Activated CD4-positive, alpha-beta T cell treated with anti-CD3 and anti-CD28 coated beads, Interleukin-2, amount 50 U/mL, for 16 hours (primary cell): ENCODE results near the gene GLDN.
A peak's percentile ranks its signal among the peaks of the same experiment; 100 is the strongest.

Experiments
- DNase-seq: peaks from one replicate; pipeline ENCODE4 v3.0.0-alpha.2; 2020

The GLDN gene

DNA sequence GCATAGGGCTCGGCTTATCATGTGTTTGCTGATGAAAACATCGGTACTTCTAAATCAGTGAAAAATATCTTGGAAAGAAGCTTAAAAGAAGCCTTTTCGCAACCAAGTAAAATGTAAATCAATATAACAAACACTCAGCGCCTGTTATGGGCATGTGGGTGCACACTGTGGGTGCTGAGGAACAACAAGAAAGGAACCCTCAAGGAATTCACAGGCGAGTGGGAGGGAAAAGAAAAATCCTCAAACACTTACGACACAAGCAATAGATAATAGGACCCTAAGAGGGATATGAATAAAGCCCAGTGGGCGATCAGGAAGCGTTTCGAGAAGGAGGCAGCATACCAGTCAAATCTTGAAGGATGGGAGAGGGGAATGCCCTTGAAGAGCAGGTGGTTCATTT is 21.9 kb downstream of the GLDN start:
- DNase-seq: no peak

DNA sequence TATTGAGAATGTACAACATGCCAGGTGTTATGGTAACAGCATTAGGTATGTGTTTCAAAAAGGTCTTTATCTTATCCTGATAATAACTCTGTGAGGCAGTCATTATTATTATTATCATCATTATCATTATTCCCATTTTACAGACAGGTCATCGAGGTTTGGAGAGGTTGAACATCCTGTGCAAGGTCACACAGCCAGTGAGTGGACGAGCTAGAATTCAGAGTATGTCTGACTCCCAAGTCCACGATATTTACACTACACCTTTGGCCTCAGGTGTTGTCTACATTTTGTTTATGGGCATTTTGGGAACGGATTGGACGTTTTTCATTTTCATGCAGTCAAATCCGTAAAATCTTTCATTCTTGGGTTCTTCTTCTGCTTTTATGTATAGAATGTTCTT is 24.0 kb downstream of the GLDN start:
- no peak for DNase-seq

DNA sequence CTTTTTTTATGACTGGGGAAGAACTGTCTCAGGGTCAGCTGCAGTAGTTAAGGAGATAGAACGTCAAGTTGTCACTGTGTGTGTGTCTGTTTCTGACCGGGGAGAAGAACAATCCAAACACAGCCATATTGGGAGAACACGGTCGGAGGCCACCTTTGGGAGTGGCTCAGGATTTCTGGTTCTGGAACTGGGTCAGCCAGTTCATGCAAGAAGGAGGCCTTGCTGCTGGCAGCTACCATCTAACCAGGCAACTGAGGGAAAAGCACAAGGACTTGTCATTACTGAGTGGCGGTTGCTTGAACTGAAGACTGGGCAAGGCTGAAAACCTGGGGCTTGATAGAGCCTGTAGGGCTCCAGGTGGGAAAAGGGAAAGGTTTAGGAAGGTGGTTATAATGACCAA is 24.6 kb downstream of the GLDN start:
- DNase-seq: no peak

DNA sequence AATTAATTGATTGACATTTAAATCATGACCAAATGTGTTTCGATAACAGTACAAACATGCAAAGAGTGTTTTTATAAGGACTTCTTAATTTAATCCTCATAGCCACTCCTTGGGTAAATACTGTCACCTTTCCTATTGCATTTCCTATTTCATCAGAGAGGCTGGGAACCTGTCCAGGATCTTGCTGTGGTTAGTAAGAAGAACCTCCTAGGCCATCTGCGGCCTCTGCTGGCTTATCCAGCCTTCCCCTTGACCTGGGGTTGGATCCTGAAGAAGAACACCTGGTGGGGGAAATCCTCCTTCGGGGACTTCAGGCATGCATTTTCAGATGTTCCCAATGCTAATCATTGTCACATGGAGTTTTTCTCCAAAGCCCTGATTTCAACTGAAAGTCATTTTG is 25.5 kb downstream of the GLDN start:
- no peak for DNase-seq

DNA sequence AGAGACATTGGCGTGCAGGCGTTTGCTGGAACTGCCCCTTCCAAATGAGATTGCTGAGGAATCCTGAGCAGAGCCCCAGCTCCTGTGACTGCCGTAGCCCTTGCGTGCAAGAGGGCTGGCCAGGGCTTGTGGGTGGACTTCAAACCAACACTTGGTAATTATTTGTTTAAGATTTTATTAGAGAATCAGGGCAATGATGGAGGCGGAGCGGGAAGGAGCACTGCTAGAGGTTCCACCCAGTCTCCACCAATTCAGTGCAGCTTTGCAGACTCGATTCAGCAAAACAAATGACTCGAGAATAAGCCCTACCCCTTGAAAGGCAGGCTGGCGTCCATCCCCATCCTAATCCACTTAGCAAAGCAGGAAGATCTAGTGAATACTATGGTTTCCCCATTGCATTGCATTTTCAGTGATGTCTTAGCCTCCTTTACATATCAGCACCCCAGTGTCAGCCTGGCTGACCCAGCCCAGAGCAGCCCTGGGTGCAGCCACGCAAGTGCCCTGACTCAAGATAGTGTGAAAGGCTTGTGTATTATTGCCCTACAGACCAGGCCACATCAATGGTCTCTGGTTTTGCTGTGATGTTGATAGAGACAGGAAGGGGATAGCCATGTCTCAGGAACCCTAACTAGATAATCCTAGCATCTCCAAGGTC is 26.0 kb downstream of the GLDN start:
- no peak for DNase-seq

DNA sequence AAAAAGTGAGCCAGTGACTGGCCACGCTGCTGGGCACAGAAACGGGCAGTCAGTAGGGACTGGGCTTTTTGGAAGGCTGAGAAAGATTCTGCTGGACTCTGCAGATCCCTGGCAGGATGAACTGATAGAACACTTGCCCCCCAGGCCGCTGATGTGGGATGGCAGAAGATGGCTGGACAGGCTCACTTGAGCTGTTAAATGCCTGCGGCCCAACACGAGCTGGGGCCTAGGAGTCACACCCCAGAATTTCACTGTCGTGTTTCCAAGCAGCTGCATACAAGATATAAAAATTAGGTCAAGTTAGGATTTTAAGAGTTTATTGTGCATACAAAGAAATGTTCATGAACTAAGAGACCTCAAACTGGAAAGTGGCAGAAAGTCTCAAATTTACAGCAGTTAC is 26.9 kb downstream of the GLDN start:
- no peak for DNase-seq

DNA sequence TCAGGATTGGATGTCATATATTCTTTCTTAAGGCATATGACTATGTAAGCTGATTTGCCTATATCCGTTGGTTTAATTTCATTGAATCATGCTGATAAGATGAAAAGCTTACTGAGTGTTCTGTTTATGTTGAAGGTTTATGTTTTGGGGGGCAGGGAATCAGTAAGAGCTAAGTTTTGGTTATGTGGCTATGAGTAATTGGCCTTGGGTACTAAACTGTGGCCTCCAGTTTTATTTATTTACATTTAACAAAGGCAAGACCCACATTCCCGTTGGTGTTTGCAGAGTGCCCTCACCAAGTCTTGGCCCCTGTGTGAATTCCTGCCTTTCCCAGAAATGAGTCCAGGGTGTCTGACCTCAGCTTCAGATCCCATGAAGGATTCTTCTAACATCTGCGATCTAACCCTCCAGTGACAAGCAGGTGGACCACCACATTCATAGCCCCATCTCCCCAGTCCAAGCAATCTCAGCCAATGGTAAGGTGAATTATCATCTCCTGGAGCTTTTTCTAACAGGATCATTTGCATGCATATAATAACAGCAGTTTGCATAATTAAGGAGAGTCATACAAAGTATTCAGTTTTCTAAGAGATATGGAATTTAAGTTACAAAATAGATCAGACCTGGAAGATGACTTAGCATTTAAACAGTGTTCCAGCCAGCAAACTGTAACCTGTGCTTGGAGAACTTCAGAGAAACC is 27.4 kb downstream of the GLDN start:
- no peak for DNase-seq

DNA sequence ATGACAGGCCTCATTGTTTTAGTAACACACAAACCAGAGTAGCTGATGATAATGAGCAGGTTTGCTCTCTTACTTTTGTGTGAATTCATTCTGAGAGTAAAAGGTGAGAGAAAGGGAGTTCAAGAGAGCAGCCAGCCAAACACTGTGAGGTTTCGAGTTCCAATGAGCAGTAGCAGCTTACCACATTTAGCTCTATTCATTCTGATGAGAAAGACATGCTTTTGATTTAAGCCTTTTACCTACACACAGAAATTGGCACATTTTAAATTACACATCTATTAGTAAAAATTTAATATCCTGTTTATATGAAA is 28.0 kb downstream of the GLDN start:
- no peak for DNase-seq

DNA sequence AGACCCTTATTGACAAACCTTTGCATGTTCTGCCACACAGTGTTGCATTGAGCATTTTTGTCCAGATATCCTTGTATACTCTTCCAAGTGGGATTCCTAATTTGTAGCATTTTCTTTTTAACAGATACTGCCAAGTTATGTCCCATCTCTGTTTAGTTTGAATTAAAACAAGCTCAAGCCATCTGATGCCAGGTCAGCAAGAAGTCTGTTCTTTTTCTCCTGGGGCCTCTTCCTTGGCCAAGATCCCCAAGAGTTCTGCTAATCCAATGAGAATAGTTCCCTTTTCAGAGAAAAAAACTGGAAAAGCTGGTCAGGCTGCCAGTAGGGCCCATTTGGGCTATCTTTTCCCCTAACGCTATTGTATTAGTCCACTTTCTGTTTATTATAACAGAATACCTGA is 29.8 kb downstream of the GLDN start:
- DNase-seq: no peak

DNA sequence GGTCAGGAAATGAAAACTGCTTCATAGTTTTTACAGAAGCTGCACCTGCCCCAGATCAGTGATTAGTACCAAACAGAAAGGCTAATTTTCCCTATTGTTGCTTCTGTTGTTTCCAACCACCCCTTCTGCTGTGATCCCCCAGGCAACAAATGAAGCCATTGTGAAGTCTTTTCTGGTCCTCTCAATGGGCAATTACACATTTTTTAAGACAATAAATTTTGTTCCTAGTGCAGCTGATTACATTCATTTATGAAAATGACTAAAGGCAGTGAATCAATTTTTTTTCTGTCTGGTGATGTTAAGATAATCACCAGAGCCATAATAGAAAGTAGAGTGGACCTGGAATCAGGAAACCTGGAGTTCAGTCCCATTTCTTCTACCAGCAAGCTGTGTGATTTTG is 32.7 kb downstream of the GLDN start:
- DNase-seq: no peak

DNA sequence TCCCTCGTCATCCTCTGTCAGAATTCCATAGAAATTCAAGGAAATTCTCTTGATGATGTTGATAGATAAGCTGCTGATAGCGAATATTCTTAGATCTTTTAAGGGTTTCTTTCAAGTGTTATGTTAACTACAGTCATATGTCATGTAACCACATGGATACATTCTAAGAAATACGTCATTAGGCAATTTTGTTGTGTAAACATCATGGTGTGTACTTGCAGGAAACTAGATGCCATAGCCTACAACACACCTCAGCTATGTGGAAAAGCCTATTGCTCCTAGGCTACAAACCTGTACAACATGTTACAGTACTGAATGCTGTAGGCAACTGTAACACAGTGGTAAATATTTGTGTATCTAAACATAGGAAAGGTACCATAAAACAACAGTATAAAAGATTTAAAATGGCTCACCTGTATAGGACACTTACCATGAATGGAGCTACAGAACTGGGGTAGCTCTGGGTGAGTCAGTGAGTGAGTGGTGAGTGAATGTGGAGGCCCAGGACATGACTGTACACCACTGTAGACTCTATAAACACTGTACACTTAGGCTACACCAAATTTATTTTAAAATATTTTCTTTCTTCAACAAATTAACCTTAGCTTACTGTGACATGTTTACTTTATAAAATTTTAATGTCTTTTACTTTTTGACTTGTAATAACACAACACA is 34.6 kb downstream of the GLDN start:
- no peak for DNase-seq

DNA sequence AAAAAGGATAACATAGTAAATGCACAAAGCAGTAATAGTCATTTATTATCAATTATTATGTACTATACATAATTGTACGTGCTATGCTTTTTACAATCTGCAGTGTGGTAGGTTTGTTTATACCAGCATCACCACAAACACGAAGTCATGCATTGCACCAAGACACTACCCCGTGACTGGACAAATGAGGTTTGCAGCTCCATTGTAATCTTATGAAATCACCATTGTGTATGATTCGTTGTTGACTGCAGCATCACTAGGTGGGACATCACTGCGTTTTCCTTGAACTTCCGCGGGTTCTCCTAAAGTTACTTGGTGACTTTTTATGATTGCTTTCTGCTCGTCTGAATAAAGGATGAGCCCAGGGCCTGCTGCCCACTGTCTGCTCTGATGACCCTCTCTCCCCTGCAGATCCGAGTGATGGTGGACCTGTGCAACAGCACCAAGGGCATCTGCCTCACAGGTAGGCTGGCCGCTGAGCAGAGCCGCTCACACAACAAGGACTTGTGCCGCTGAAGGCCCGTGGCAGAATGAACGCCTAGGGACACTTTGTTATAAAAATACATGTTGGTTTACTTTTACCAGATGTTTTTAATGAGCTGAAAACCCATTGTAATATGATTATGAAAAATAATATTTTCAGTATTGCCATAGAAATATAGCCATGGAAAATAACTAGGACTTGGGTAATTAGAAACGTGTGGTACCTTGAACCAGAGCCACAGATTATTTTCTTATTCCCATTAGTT is 35.8 kb downstream of the GLDN start:
- no peak for DNase-seq

DNA sequence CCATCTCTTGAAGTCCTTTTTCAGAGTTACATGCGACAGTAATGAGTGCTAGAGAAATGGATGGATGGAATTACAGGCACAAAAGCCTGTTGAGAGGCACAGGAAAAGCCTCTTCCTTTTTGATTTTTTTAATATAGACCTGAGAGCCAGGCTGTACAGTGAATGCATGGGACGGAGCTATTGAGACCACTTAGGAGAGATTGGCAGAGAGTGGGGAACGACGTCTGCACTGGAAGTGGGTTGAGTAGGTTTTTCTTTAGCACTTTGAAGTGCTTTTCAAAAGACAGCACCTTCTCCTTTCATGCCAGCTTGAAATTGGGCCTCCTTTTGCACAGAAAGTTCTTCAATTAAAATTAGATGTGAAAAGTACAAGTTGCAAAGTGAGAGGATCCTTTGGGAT is 37.0 kb downstream of the GLDN start:
- no peak for DNase-seq

DNA sequence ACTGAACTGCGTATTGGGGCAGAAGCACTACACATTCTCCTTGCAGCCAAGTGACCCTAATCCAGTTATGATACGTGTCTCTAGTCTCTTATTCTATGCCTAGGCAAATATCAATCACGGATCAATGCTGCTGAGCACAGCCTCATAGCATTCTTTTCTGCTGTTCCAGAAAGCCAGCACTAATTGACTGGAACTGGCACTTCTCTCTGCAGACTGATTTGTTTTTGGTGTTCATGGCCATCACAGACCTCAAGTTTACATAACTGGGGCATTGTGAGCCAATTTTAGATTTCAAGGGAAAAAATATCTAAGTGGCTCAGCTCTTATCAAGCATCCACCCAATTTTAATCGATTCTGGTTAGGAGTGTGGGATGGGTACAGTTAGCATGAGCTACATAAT is 37.9 kb downstream of the GLDN start:
- no peak for DNase-seq

DNA sequence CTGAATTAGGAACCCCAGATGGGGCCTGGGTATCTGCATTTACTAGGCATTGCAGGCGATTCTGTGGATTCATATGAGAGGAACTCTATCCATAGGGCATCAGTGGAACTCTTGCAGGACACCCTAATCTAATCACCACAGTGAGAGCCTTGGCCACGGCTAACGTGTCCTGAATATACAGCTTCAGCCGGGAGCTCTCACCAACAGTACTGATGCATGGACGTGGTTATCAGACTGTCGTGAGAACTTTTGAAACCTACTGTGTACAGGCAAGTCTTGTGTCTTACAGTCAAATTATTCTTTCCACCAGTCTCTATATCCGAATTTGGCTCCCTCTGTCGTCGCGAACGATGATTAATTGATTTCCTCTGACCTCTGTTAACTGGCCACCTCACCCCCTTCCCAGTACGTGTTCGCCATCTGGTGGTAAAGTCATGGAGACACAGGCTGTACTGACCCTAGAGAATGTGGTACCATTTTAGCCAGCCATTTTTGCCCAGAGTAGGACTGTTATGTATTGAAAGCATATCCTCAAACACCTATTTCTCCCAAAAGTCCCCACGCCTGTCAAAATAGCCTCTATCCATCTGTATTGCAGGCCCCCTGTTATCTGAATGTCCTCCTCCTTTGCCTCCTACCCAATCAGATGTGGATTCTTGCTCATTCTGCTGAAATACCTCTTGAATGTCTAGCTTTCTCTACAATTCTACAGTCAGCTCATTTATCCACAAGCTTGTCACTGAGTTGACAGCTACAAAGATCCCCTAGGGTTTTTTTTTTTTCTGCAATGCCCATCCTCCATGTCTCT is 39.7 kb downstream of the GLDN start:
- peak; percentile 71 for DNase-seq

DNA sequence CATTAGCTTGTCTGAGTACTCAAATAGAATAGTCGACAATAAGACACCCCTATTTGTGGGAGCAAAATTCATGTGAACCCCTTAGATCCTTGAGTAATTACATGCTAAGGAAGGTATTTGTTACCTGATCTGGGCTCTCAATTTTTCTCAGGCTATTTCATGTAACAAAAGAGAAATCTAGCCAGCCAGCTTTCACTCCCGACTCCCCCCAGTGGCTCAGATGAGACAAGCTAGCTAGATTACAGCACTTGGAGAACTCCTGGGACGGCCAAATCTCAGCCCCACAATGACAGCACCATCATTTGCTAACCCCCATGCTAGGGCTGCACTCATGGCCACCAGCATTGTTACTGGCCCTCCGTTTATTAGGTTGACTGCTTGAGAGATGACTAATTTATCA is 41.3 kb downstream of the GLDN start:
- peak; percentile 23 for DNase-seq

DNA sequence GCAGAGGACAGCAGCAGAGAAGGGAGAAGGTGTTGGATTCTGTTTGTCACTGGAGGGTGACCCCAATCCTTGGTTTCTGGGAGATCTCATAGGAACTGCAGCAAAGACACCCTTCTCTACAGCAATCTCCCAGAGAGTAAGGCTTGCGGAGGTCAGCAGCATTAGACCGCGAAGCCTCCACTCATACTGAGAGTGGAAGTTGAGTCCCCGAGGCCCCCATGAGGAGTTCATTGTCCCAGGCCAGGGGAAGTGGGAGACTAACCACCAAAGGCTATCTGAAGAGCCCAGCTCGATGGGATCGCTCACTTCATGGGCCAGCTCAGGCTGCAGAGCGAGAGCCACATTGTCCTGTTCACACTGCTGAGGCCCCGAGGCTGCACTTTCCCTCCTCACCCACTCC is 44.6 kb downstream of the GLDN start:
- DNase-seq: no peak

DNA sequence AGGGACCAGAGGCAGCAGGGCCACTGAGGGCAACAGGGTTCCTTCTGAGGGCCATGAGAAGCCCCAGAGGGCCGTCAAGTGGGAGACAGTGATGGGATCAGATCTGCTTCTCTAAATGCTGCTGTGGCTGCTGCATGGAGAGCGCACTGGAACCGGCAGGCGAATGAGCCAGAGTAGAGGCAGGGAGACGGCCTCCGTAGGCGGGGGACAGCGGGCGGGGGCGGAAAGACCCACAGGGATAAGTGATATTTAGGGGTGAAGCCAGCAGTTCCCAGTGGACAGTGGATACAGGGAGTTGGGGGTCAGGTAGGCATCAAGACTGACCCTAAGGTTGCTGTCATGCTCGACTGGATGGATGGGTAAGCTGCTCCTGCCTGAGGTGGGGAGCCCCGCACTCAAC is 45.0 kb downstream of the GLDN start:
- no peak for DNase-seq

DNA sequence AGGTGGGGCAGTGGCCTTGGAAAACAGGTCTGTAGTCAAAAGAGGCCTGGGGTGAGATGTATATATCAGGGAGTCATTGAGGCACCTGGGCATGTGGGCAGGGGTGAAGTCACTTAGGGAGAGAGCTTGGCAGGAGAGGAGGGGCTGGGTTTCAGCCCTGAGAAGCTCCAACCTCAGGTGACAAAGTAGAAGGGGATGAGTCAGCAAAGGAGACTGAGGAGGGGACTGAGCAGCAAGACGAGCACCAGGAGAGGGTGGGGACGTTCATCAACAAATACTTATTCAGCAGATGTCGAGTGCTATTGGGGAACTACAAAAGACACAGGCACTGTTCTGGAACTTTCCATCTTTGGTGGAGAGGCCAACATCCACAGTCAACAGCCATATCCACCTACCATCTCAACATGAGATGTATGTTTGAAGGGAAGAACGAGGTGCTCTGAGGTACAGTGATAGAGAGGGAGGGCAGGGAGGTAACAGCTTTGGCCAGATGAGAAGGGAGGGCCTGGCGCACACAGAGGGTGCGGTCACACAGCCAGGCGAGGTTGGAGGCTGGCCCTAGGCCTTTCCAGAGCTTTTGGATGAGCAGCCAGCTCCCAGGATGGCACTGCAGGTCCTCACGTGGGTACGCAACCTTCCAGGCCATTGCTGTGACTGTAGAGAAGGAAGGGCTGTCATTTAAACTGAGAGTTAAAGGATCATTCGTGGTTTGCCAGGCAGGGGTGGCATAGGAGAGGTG is 45.7 kb downstream of the GLDN start:
- DNase-seq: no peak

DNA sequence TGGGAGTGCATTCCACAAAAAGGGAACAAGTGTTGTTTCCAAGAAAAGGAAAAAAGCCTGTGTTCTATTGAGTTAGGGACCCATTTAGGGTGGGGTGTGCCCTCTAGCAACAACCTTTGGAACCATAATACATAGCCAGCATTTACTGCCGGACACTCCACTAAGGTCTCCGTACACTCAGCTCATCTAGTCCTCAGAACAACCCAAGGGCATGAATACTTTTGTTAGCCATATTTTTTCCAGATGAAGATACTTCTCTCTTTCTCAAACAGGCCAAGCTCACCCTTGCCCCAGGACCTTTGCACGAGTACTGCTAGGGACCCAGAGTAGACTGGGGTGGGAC is 46.2 kb downstream of the GLDN start:
- DNase-seq: no peak

DNA sequence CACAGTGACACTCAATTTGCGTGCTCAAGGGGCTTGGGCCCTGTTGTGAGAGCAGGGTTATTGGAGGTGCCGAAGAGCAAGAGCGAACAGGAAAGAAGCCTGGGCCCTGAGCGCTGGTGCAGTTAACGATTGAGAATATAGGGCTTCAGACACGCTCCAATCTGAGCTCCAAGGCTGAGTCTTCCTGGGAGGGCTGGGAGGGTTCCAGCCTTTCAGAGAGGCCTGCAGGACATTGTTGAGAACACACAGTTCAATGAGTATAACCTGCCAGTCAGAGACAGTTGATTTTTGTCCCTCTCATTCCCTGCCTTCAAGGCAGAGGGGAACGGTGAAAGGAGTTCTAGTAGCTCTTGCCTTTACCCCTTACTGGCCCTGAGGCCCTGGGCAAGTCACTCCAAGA is 47.3 kb downstream of the GLDN start:
- no peak for DNase-seq

DNA sequence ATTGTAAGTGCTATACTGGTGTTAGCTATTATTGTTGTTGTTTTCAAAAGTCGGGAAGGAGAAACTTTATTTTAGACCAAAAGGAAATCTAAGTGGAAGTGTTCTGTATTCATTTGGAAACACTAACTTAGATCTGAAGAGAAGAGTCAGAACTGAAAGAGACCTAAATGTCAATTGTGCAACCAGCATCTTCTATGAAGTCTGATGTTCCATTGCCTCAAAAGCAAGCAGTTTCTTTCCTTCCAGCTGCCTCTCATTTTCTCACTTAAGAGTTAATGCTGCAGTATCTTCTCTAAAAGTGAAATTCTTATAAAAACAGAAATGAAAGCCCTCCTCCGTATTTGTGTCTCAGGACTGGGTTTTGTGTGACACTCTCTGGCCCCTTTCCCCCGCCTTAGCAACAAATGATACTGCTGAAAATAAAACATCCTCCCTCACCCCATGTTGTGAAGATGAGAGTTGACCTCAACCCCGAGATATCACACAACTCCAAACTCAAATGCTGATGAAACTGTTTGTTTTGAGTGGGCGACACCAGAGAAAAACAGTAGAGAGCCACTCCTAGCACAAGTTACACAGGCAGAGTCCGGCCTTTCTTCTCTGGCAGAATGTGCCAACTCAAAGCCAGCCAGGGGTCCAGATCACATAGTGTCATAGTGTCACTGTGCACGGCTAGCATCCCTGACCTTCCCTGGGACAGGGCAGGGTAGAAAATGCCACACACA is 48.9 kb downstream of the GLDN start:
- no peak for DNase-seq
